GM21717 (cell line): ENCODE results near the gene ASTN2.

ENCODE experiments used
- ATAC-seq: cut with Tn5 transposase; IDR thresholded peaks from one replicate; pipeline ENCODE4 v1.9.1; 2021; ENCODE audit warnings: mild to moderate bottlenecking, moderate library complexity; ENCODE audit not compliant: unreplicated experiment

The ASTN2 gene

GRCh38 chr9:117182046-117182445, 232.8 kb downstream of the ASTN2 start:
- no peak for ATAC-seq

GRCh38 chr9:117180896-117181445, 233.9 kb downstream of the ASTN2 start:
- no peak for ATAC-seq

GRCh38 chr9:117178596-117179375, 236.1 kb downstream of the ASTN2 start:
- no peak for ATAC-seq

- ATAC-seq, result no peak
Observed at GRCh38 chr9:117170567-117170966, 244.3 kb downstream of the ASTN2 start.

GRCh38 chr9:117169089-117169621, 245.7 kb downstream of the ASTN2 start:
- no peak for ATAC-seq

GRCh38 chr9:117164512-117164911, 250.3 kb downstream of the ASTN2 start:
- no peak for ATAC-seq

- no peak for ATAC-seq
Observed at GRCh38 chr9:117160254-117160653, 254.6 kb downstream of the ASTN2 start.

- no peak for ATAC-seq
Observed at GRCh38 chr9:117156771-117157535, 257.9 kb downstream of the ASTN2 start.

GRCh38 chr9:117156144-117156688, 258.6 kb downstream of the ASTN2 start:
- ATAC-seq, result no peak

- ATAC-seq, result no peak
Observed at GRCh38 chr9:117153021-117153420, 261.8 kb downstream of the ASTN2 start.

GRCh38 chr9:117151716-117152115, 263.1 kb downstream of the ASTN2 start:
- no peak for ATAC-seq

- ATAC-seq, result no peak
Observed at GRCh38 chr9:117149996-117150395, 264.9 kb downstream of the ASTN2 start.

- no peak for ATAC-seq
Observed at GRCh38 chr9:117145811-117146490, 268.9 kb downstream of the ASTN2 start.

- no peak for ATAC-seq
Observed at GRCh38 chr9:117145081-117145480, 269.8 kb downstream of the ASTN2 start.

- no peak for ATAC-seq
Observed at GRCh38 chr9:117138231-117138630, 276.6 kb downstream of the ASTN2 start.

GRCh38 chr9:117136461-117136860, 278.4 kb downstream of the ASTN2 start:
- no peak for ATAC-seq

GRCh38 chr9:117135501-117136098, 279.3 kb downstream of the ASTN2 start:
- ATAC-seq, result no peak

GRCh38 chr9:117134826-117135500, 279.9 kb downstream of the ASTN2 start:
- ATAC-seq, result no peak

- ATAC-seq, result no peak
Observed at GRCh38 chr9:117126871-117127270, 288.0 kb downstream of the ASTN2 start.

- no peak for ATAC-seq
Observed at GRCh38 chr9:117125531-117125930, 289.3 kb downstream of the ASTN2 start.
